Left hindlimb (tissue), 1 donor: Measurements from ENCODE around the gene CLASP1.
"Not testable (repeated sequence)": the region's sequence is repeated elsewhere in the genome, so short reads cannot be mapped to it uniquely, and the experiment has no call there.

Experiments used
- DNase-seq: peaks from one replicate; pipeline ENCODE4 v3.0.0-alpha.2; 2018

CLASP1 gene

GRCh38 chr2:121658393-121658792, 9.1 kb upstream of the CLASP1 start:
- DNase-seq = not testable (repeated sequence)

DNA sequence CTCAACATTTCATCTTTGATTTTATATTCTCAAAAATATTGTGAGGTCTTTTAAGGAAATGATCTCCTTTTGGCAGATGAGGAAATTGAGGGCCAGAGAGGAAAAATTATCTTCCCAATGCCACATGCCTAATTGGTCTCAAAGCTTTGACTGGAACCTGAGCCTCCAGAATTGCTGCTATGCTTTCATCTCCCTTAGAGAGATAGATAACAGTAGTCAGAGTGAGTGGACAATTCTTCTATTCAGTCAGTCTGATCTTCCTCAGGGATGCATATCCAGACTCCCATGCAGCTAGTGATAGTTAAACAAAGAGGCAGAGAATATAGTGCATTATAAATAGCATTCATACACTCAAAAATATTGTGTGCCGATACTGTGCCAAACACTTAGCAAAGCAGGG, 3.8 kb upstream of the CLASP1 start:
- no peak for DNase-seq

- peak; percentile 34 for DNase-seq
Observed at GRCh38 chr2:121650315-121650930, 1.2 kb upstream of the CLASP1 start.

- peak; percentile 97 for DNase-seq
Observed at GRCh38 chr2:121649596-121650314, 493 bp upstream of the CLASP1 start.

- DNase-seq = peak; percentile 66
Observed at GRCh38 chr2:121648206-121649148, 785 bp downstream of the CLASP1 start.

DNA sequence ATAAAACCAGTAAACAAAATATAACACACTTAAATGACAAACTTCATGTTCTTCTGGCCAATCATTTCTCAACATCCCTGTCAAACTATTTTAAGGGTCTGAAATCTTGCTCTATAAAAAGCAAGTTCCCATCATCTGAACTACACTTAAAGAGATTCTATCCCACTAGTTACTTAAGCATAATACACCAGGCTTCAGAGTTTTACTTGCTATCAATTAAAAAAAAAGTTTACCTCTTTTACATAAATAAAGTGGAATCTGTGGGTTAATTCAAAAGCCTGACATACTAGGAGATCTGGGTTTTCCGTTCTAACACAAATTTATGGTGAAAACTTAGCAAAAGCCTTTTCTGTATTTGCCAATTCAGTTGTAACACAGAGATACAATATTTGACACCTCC, 1.9 kb downstream of the CLASP1 start:
- no peak for DNase-seq

DNA sequence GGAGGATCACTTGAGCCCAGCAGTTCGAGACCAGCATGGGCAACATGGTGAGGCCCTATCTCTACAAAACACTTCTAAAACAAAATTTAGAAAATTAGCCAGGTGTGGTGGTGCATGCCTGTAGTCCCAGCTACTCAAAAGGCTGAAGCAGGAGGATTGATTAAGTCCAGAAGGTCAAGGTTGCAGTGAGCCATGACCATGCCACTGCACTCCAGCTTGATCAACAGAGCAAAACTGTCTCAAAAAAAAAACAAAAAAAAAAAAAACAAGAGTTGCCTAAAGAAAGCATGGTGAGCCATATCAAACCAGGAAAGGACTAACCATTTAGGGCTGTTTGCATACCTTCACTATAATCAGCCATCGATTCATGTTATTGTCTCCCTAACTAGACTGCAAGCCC, 4.5 kb downstream of the CLASP1 start:
- no peak for DNase-seq

- DNase-seq = no peak
Observed at GRCh38 chr2:121643877-121644276, 5.4 kb downstream of the CLASP1 start.

GRCh38 chr2:121640380-121641316, 8.6 kb downstream of the CLASP1 start:
- DNase-seq = no peak

- DNase-seq = not testable (repeated sequence)
Observed at GRCh38 chr2:121639846-121640245, 9.4 kb downstream of the CLASP1 start.

- DNase-seq = no peak
Observed at GRCh38 chr2:121638333-121638732, 10.9 kb downstream of the CLASP1 start.

GRCh38 chr2:121635371-121635770, 13.9 kb downstream of the CLASP1 start:
- DNase-seq = no peak

DNA sequence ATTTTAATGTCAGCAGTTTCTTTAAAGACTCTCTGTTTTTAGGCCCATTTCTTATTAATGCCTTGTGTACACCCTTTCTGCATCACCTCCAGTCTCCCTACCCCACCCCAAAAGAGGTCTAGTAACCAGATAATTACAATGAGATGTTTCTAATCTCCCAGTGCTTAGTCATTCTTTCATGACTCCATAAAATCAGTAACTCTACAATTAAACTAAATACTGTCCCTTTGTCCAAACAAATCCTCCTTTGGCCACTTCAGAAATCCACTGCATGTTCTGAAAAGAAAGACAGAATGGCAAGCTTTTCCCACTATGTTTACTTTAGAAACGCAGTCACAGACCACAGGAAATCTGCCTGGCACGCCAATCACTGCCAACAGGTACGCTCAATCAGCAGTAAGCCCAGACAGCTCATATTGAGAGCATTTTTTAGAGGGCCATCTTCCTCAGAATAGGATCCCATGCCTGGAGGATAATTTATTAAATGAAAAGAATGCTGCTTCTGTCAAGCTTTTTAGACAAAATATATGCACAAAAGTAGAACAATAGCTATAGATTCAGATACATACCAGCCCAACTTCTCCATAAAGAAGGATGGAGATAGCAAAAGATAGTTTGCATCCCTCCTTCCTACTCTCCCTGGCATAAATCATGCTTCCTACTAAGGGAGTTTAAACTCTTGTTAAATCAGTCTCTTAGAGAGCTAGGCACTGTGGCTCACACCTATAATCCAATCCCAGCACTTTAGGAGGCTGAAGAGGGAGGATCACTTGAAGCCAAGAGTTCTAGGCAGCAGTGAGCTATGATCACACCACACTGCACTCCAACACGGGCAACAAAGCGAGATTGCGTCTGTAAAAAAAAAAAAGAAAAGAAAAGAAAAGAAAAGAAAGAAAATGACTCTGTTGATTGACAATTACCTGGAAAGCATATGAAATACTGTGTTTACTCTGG, 14.6 kb downstream of the CLASP1 start:
- DNase-seq = no peak

DNA sequence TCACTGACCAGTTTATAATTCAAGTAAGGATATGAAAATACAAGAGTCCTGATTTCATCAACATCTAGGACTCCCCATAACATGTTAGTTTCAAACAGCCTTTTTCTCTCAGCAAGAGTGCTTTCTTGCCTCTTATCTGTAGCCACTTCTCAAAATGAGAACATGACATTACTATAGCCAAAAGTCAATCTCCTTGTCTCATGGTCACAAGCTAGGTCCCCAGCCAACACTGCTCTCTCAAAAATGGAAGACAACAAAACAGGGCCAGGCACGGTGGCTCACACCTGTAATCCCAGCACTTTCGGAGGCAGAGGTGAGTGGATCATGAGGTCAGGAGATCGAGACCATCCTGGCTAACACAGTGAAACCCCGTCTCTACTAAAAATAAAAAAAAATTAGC, 15.8 kb downstream of the CLASP1 start:
- DNase-seq = no peak

- no peak for DNase-seq
Observed at GRCh38 chr2:121627525-121628050, 21.7 kb downstream of the CLASP1 start.

- no peak for DNase-seq
Observed at GRCh38 chr2:121626777-121627524, 22.3 kb downstream of the CLASP1 start.

DNA sequence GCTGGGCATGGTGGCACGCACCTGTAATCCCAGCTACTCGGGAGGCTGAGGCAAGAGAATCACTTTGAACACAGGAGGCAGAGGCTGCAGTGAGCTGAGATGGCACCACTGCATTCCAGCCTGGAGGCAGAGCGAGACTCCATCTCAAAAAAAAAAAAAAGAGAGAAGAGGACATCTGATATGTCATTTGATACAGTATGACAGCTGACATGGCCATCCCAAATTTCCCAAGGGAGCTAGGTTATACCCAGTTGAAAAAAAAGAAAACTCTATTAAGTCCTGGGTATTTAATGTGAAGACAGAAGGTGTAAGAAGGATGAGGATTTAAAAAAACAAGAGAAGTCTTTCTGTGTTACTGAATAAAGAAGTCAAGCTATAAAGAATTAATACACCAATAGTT, 23.3 kb downstream of the CLASP1 start:
- DNase-seq = no peak

DNA sequence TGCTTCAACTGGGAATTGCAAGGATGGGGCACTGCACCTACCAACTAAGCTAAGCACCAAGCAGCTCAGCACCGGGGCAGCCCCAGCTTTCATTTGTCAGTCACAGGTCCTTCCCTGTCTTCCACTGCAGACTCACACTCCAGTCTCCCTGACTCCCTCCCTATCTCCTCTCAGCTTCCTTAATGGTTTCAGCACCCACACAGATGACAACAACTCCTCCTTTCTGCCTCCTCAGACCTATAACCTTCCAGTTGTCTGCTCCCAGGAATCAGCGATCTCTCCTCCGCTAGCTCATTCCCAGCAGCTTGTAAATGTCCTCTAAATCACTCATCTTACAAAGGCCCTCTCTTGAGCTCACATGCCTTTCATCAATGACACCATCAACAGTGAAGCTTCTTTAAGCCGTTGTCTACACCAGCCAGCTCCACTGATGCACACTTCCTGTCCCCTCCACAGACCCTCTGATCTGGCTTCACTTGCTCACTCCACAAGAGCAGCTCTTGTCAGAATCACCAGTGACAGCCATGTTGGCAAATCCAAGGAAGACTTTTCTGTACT, 32.1 kb downstream of the CLASP1 start:
- no peak for DNase-seq

- no peak for DNase-seq
Observed at GRCh38 chr2:121613774-121614173, 35.5 kb downstream of the CLASP1 start.

DNA sequence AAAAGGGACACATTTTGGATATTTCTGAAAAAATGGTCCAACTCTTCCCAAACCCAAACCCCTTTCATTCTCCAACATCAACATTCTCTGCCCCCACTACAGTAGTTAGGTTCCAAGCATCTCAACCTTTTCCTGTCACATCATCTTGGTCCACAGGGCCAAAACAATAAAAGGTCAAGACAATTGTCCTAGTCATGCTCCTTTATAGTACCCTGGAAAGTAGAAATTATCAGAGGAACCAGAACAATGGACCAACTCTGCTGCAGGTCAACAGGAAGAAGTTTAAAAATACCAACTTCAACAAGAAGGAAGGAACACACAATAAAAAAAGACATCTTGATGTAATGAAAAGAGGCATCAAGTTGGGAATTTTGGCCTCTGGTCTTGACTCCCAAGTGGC, 36.1 kb downstream of the CLASP1 start:
- DNase-seq = no peak
